Measurements from ENCODE around the gene MAP4. TPM values are rescaled to one million over a fixed set of nuclear protein-coding genes. Genes with fewer than 3 reads are reported as not detected.
"Not testable (repeated sequence)": the region's sequence is repeated elsewhere in the genome, so short reads cannot be mapped to it uniquely, and the experiment has no call there.

MAP4 gene
- total RNA-seq, 1 donor from 2014 or later, result 191 TPM

- intact Hi-C loops (cut with DNase I), result no loop called here
- ATAC-seq, result no peak
Observed at GRCh38 chr3:47838503-47838902, 177.7 kb downstream of the MAP4 start.

GRCh38 chr3:47836986-47837385 lies 179.2 kb downstream of the MAP4 start:
- peaks cover 97% of the 10 kb centered on the region for H3K36me3 ChIP-seq
- no peaks in the 10 kb centered on the region for H3K4me1 ChIP-seq
- H3K27me3 ChIP-seq, result no peaks in the 10 kb centered on the region
- intact Hi-C loops (cut with DNase I), result no loop called here
- H3K4me3 ChIP-seq, result no peak overlapping the region
- no peak for TF ChIP-seq CTCF (IDR thresholded peaks at IDR 0.05)
- H3K27ac ChIP-seq, result no peak overlapping the region
- H3K9me3 ChIP-seq, result no peaks in the 10 kb centered on the region
- no peak for DNase-seq
- ATAC-seq, result no peak

More at GRCh38 chr3:47838503-47838902, 177.7 kb downstream of the MAP4 start:
- Histone ChIP-seq H3K9me3 (no peaks in the 10 kb centered on the region), H3K27ac (no peak overlapping the region), H3K4me3 (no peak overlapping the region), H3K36me3 (peaks cover 97% of the 10 kb centered on the region), H3K4me1 (no peaks in the 10 kb centered on the region), H3K27me3 (no peaks in the 10 kb centered on the region)
- no peak for DNase-seq
- no peak for TF ChIP-seq CTCF (IDR thresholded peaks at IDR 0.05)

- intact Hi-C loops (cut with DNase I); H3K9me3 ChIP-seq; H3K4me3 ChIP-seq; H3K27ac ChIP-seq; H3K27me3 ChIP-seq; ATAC-seq; DNase-seq: not testable (repeated sequence)
- Histone ChIP-seq H3K4me1 (peaks cover 15% of the 10 kb centered on the region), H3K36me3 (peaks cover 74% of the 10 kb centered on the region)
Observed at GRCh38 chr3:47829482-47829881, 186.7 kb downstream of the MAP4 start.

GRCh38 chr3:47825590-47825989 lies 190.6 kb downstream of the MAP4 start:
- H3K27ac ChIP-seq, result peak overlapping the region; percentile 89
- ATAC-seq (no peak), DNase-seq (no peak)
- H3K27me3 ChIP-seq, result no peaks in the 10 kb centered on the region
- H3K4me3 ChIP-seq, result peak overlapping the region; percentile 99
- H3K36me3 ChIP-seq, result peaks cover 47% of the 10 kb centered on the region
- H3K9me3 ChIP-seq, result no peaks in the 10 kb centered on the region
- intact Hi-C loops (cut with DNase I), result no loop called here
- peaks cover 20% of the 10 kb centered on the region for H3K4me1 ChIP-seq
- TF ChIP-seq CTCF (IDR thresholded peaks at IDR 0.05), result no peak

GRCh38 chr3:47824541-47825473 lies 191.4 kb downstream of the MAP4 start:
- Histone ChIP-seq H3K9me3 (no peaks in the 10 kb centered on the region), H3K36me3 (peaks cover 46% of the 10 kb centered on the region), H3K4me3 (peak overlapping the region; percentile 99), H3K27ac (peak overlapping the region; percentile 89), H3K27me3 (no peaks in the 10 kb centered on the region), H3K4me1 (peaks cover 20% of the 10 kb centered on the region)
- TF ChIP-seq CTCF (IDR thresholded peaks at IDR 0.05), result peak; percentile 82
- DNase-seq (peak; percentile 90), ATAC-seq (peak; percentile 100)
- intact Hi-C loops (cut with DNase I), result no loop called here

GRCh38 chr3:47817609-47818008 lies 198.6 kb downstream of the MAP4 start:
- no peaks in the 10 kb centered on the region for H3K9me3 ChIP-seq
- no peak for ATAC-seq
- peaks cover 48% of the 10 kb centered on the region for H3K36me3 ChIP-seq
- H3K27me3 ChIP-seq, result no peaks in the 10 kb centered on the region
- no peaks in the 10 kb centered on the region for H3K4me1 ChIP-seq
- no peak overlapping the region for H3K27ac ChIP-seq
- no peak overlapping the region for H3K4me3 ChIP-seq
- TF ChIP-seq CTCF (IDR thresholded peaks at IDR 0.05), result no peak
- no peak for DNase-seq
- intact Hi-C loops (cut with DNase I), result no loop called here

Measured in upper lobe of right lung (tissue), 1 donor.